Glutamatergic neuron (in vitro differentiated cells): ENCODE data around the gene SIPA1. TPM values are rescaled to one million over a fixed set of nuclear protein-coding genes. Genes with fewer than 3 reads are reported as not detected.
"Not testable (repeated sequence)": the region's sequence is repeated elsewhere in the genome, so short reads cannot be mapped to it uniquely, and the experiment has no call there.

Source experiments
- DNase-seq: peaks from one replicate; pipeline ENCODE4 v3.0.0; 2022
- H3K27ac Mint-ChIP-seq: one replicate; pipeline ENCODE4 v1.8.0; 2020; ENCODE audit warnings: mild to moderate bottlenecking, mixed read lengths, inconsistent platforms; ENCODE audit not compliant: unreplicated experiment
- H3K27me3 Mint-ChIP-seq: one replicate; pipeline ENCODE4 v1.8.0; 2020; ENCODE audit warnings: mild to moderate bottlenecking, moderate library complexity, mixed read lengths, inconsistent platforms; ENCODE audit not compliant: unreplicated experiment
- H3K36me3 Mint-ChIP-seq: one replicate; pipeline ENCODE4 v1.8.0; 2020; ENCODE audit warnings: mild to moderate bottlenecking, mixed read lengths, inconsistent platforms; ENCODE audit not compliant: unreplicated experiment
- H3K4me1 Mint-ChIP-seq: one replicate; pipeline ENCODE4 v1.8.0; 2020; ENCODE audit warnings: mild to moderate bottlenecking, low read depth, mixed read lengths, inconsistent platforms; ENCODE audit not compliant: unreplicated experiment
- H3K4me3 Mint-ChIP-seq: one replicate; pipeline ENCODE4 v1.8.0; 2020; ENCODE audit warnings: mild to moderate bottlenecking, mixed read lengths, inconsistent platforms; ENCODE audit not compliant: unreplicated experiment
- H3K9me3 Mint-ChIP-seq: one replicate; pipeline ENCODE4 v1.8.0; 2020; ENCODE audit warnings: mild to moderate bottlenecking, moderate library complexity, mixed read lengths, inconsistent platforms; ENCODE audit not compliant: unreplicated experiment
- CTCF ChIP-seq: fragments of 200-600 bp; sonication (generic); IDR thresholded peaks from one replicate; pipeline ENCODE4 v1.5.0; 2021; ENCODE audit not compliant: partially characterized antibody, unreplicated experiment
- total RNA-seq: library from RNA; stranded (reverse); fragmentation: NEBNext Ultra II Directional; extraction: Animal tissue kit (Norgen Biotek cat#: 25700); gene quantifications from one replicate; pipeline ENCODE4 v1.2.1, GENCODE V29; 2021; ENCODE audit not compliant: unreplicated experiment

SIPA1 gene
- total RNA-seq, 1 donor from 2014 or later = 21.4 TPM

- H3K27ac Mint-ChIP-seq = no peak overlapping the region
- H3K27me3 Mint-ChIP-seq = no peaks in the 10 kb centered on the region
- H3K9me3 Mint-ChIP-seq = no peaks in the 10 kb centered on the region
- DNase-seq = no peak
- TF ChIP-seq CTCF = no peak
- no peak overlapping the region for H3K4me3 Mint-ChIP-seq
- no peaks in the 10 kb centered on the region for H3K36me3 Mint-ChIP-seq
- H3K4me1 Mint-ChIP-seq = no peaks in the 10 kb centered on the region
Measured at GRCh38 chr11:65672982-65673381, 35.1 kb downstream of the SIPA1 start.

- Mint-ChIP-seq H3K27ac (no peak overlapping the region), H3K27me3 (no peaks in the 10 kb centered on the region), H3K4me3 (no peak overlapping the region), H3K36me3 (no peaks in the 10 kb centered on the region), H3K4me1 (no peaks in the 10 kb centered on the region), H3K9me3 (no peaks in the 10 kb centered on the region)
- TF ChIP-seq CTCF = no peak
- DNase-seq = no peak
Measured at GRCh38 chr11:65680192-65680743, 42.4 kb downstream of the SIPA1 start.

GRCh38 chr11:65683480-65683879 lies 45.6 kb downstream of the SIPA1 start:
- H3K4me1 Mint-ChIP-seq, H3K36me3 Mint-ChIP-seq, H3K27me3 Mint-ChIP-seq, H3K9me3 Mint-ChIP-seq, H3K4me3 Mint-ChIP-seq, H3K27ac Mint-ChIP-seq, DNase-seq: not testable (repeated sequence)

GRCh38 chr11:65685981-65686380 lies 48.1 kb downstream of the SIPA1 start:
- Mint-ChIP-seq H3K36me3 (no peaks in the 10 kb centered on the region), H3K27me3 (no peaks in the 10 kb centered on the region), H3K27ac (no peak overlapping the region), H3K4me1 (peaks cover 1% of the 10 kb centered on the region), H3K4me3 (no peak overlapping the region), H3K9me3 (peaks cover 1% of the 10 kb centered on the region)
- DNase-seq = no peak
- no peak for TF ChIP-seq CTCF

GRCh38 chr11:65691847-65692246 lies 53.9 kb downstream of the SIPA1 start:
- not testable (repeated sequence) for H3K4me3 Mint-ChIP-seq, H3K36me3 Mint-ChIP-seq, DNase-seq, H3K4me1 Mint-ChIP-seq, H3K27me3 Mint-ChIP-seq, H3K27ac Mint-ChIP-seq, H3K9me3 Mint-ChIP-seq

GRCh38 chr11:65692367-65692766 lies 54.5 kb downstream of the SIPA1 start:
- DNase-seq = no peak
- Mint-ChIP-seq H3K4me3 (no peak overlapping the region), H3K9me3 (no peaks in the 10 kb centered on the region), H3K4me1 (peaks cover 1% of the 10 kb centered on the region), H3K36me3 (no peaks in the 10 kb centered on the region), H3K27me3 (no peaks in the 10 kb centered on the region), H3K27ac (no peak overlapping the region)
- no peak for TF ChIP-seq CTCF
